ENCODE measurements around the gene SERPINA3.

- TF ChIP-seq, protein P1, sequence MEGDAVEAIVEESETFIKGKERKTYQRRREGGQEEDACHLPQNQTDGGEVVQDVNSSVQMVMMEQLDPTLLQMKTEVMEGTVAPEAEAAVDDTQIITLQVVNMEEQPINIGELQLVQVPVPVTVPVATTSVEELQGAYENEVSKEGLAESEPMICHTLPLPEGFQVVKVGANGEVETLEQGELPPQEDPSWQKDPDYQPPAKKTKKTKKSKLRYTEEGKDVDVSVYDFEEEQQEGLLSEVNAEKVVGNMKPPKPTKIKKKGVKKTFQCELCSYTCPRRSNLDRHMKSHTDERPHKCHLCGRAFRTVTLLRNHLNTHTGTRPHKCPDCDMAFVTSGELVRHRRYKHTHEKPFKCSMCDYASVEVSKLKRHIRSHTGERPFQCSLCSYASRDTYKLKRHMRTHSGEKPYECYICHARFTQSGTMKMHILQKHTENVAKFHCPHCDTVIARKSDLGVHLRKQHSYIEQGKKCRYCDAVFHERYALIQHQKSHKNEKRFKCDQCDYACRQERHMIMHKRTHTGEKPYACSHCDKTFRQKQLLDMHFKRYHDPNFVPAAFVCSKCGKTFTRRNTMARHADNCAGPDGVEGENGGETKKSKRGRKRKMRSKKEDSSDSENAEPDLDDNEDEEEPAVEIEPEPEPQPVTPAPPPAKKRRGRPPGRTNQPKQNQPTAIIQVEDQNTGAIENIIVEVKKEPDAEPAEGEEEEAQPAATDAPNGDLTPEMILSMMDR (IDR thresholded peaks at IDR 0.05) = no peak
- TF ChIP-seq EP300 (IDR thresholded peaks at IDR 0.05) (no peak), POLR2A (IDR thresholded peaks at IDR 0.05) (no peak)
Observed at GRCh38 chr14:94595912-94596311, 16.3 kb upstream of the SERPINA3 start.

Measured in ovary (tissue), 3 donors.